AG20443 (cell line): ENCODE results near the gene CDK9.
"Not testable (repeated sequence)": the region's sequence is repeated elsewhere in the genome, so short reads cannot be mapped to it uniquely, and the experiment has no call there.

ENCODE experiments used
- DNase-seq: peaks from one replicate; pipeline ENCODE4 v3.0.0; 2012; ENCODE audit warnings: low spot score, mixed read lengths

The CDK9 gene

GRCh38 chr9:127785933-127786772, at the start of gene CDK9:
CDK9 (plus strand) TSS chr9:127786034; CDS start chr9:127786149, 115 bp downstream.
- peak; percentile 96 for DNase-seq

- no peak for DNase-seq
These were observed 47.2 kb upstream of the CDK9 start for GRCh38 chr9:127738666-127739065.

GRCh38 chr9:127739614-127740330, 46.1 kb upstream of the CDK9 start:
- DNase-seq: no peak

GRCh38 chr9:127741831-127742434, 43.9 kb upstream of the CDK9 start:
- DNase-seq: peak; percentile 54

GRCh38 chr9:127742435-127743088, 43.3 kb upstream of the CDK9 start:
- peak; percentile 90 for DNase-seq

GRCh38 chr9:127744398-127745110, 41.3 kb upstream of the CDK9 start:
- DNase-seq: no peak

- DNase-seq: no peak
These were observed 38.8 kb upstream of the CDK9 start for GRCh38 chr9:127746959-127747569.

- no peak for DNase-seq
These were observed 36.6 kb upstream of the CDK9 start for GRCh38 chr9:127749090-127749787.

- peak; percentile 67 for DNase-seq
These were observed 34.4 kb upstream of the CDK9 start for GRCh38 chr9:127751269-127752054.

- no peak for DNase-seq
These were observed 32.7 kb upstream of the CDK9 start for GRCh38 chr9:127753148-127753547.

GRCh38 chr9:127753622-127754021, 32.2 kb upstream of the CDK9 start:
- DNase-seq: no peak

- peak; percentile 80 for DNase-seq
These were observed 31.5 kb upstream of the CDK9 start for GRCh38 chr9:127754099-127755060.

- no peak for DNase-seq
These were observed 30.5 kb upstream of the CDK9 start for GRCh38 chr9:127755061-127756060.

GRCh38 chr9:127756233-127756632, 29.6 kb upstream of the CDK9 start:
- DNase-seq: no peak

GRCh38 chr9:127756776-127757175, 29.1 kb upstream of the CDK9 start:
- DNase-seq: not testable (repeated sequence)

GRCh38 chr9:127758843-127759242, 27.0 kb upstream of the CDK9 start:
- DNase-seq: no peak

GRCh38 chr9:127761061-127761460, 24.8 kb upstream of the CDK9 start:
- DNase-seq: no peak
